IMR-90 (cell line): Measurements from ENCODE around the gene CNDP1.

Experiments
- CHD1 ChIP-seq: IDR thresholded peaks from 2 replicates; pipeline ENCODE4 v1.6.1; 2012; ENCODE audit warnings: low read depth, low read length, improper control_type of control experiment
- CTCF ChIP-seq: conservative IDR thresholded peaks from 2 replicates; pipeline ENCODE4 v1.5.1; 2012; ENCODE audit warnings: mild to moderate bottlenecking, low read depth, low read length, improper control_type of control experiment
- POLR2A ChIP-seq: IDR thresholded peaks from 2 replicates; pipeline ENCODE4 v1.6.1; 2012; ENCODE audit warnings: mild to moderate bottlenecking, low read depth, low read length
- RAD21 ChIP-seq: IDR thresholded peaks from 2 replicates; pipeline ENCODE4 v1.6.1; 2012; ENCODE audit warnings: low read length, improper control_type of control experiment
- RCOR1 ChIP-seq: IDR thresholded peaks from 2 replicates; pipeline ENCODE4 v1.6.1; 2012; ENCODE audit warnings: mild to moderate bottlenecking, low read length, improper control_type of control experiment; ENCODE audit not compliant: insufficient replicate concordance
- SMC3 ChIP-seq: fragments of 150-350 bp; IDR thresholded peaks from 2 replicates; pipeline ENCODE4 v1.6.1; 2016; ENCODE audit warnings: low read depth, mild to moderate bottlenecking, antibody characterized with exemption, low read length, moderate library complexity

GRCh38 chr18:74541703-74542555, 7.6 kb downstream of the CNDP1 start:
- TF ChIP-seq RCOR1 (no peak), POLR2A (no peak), RAD21 (no peak), SMC3 (no peak), CTCF (no peak), CHD1 (no peak)
